SK-N-SH (cell line): ENCODE data around the gene ATRN. TPM values are rescaled to one million over a fixed set of nuclear protein-coding genes. Genes with fewer than 3 reads are reported as not detected.

ENCODE experiments used
- CTCF ChIA-PET: fragments of 300-600, 350-600 bp; formaldehyde crosslinking; extraction: SDS; loops from one replicate; lab custom pipeline; 2021; lab: Yijun Ruan, JAX
- POLR2A ChIA-PET: fragments of 350-600 bp; sonication (Branson Sonifier 250); formaldehyde crosslinking; extraction: SDS; loops from one replicate; lab custom pipeline; 2020; ENCODE audit warnings: antibody characterized with exemption, inconsistent platforms; lab: Yijun Ruan, JAX
- DNase-seq: peaks from one replicate; pipeline ENCODE4 v3.0.0; 2012
- H2AFZ ChIP-seq: fragments of 200-600 bp; sonication (generic); 2 replicates; pipeline ENCODE4 v1.8.1; 2016; ENCODE audit warnings: antibody characterized with exemption, mild to moderate bottlenecking, low read depth
- H3F3A ChIP-seq: fragments of 200-600 bp; sonication (generic); replicated peaks from 2 replicates; pipeline ENCODE3; 2016; ENCODE audit warnings: antibody characterized with exemption, mild to moderate bottlenecking; ENCODE audit not compliant: insufficient read depth
- H3K27ac ChIP-seq, 2 experiments: fragments of 200-500 bp in 1 of 2; fragments of 200-600 bp in 1 of 2; sonication (Bioruptor generic) in 1 of 2; sonication (generic), shearing (Covaris generic) in 1 of 2; 2 replicates each; pipeline versions ENCODE4 v1.5.1 to v1.6.1; 2014 to 2016; ENCODE audit warnings: low read depth in 2 of 2, inconsistent platforms in 1 of 2, low read length in 1 of 2, mild to moderate bottlenecking in 1 of 2, mixed read lengths in 1 of 2
- H3K27me3 ChIP-seq: fragments of 200-600 bp; sonication (generic), shearing (Covaris generic); 2 replicates; pipeline ENCODE4 v1.6.1; 2016; ENCODE audit warnings: mixed run types; ENCODE audit not compliant: insufficient read depth
- H3K36me3 ChIP-seq, 2 experiments: fragments of 200-500 bp in 1 of 2; fragments of 200-600 bp in 1 of 2; sonication (Bioruptor generic) in 1 of 2; sonication (generic) in 1 of 2; replicated peaks in 1 of 2; 2 replicates each; pipeline versions ENCODE3 to v1.5.1; 2014 to 2016; ENCODE audit warnings: low read length in 1 of 2, mild to moderate bottlenecking in 1 of 2; ENCODE audit not compliant: insufficient read depth in 2 of 2, control insufficient read depth in 1 of 2
- H3K4me1 ChIP-seq, 2 experiments: fragments of 200-500 bp in 1 of 2; fragments of 200-600 bp in 1 of 2; sonication (Bioruptor generic) in 1 of 2; sonication (generic), shearing (Covaris generic) in 1 of 2; 2 replicates each; pipeline versions ENCODE4 v1.5.1 to v1.6.1; 2014 to 2016; ENCODE audit warnings: low read depth in 1 of 2, low read length in 1 of 2, mixed run types in 1 of 2; ENCODE audit not compliant: insufficient read depth in 2 of 2, control insufficient read depth in 1 of 2
- H3K4me2 ChIP-seq: fragments of 200-600 bp; sonication (generic), shearing (Covaris generic); 2 replicates; pipeline ENCODE4 v1.6.1; 2017; ENCODE audit warnings: mixed run types
- H3K4me3 ChIP-seq, 2 experiments: fragments of 200-500 bp in 1 of 2; fragments of 200-600 bp in 1 of 2; sonication (Bioruptor generic) in 1 of 2; sonication (generic), shearing (Covaris generic) in 1 of 2; 2 replicates each; pipeline versions ENCODE4 v1.5.1 to v1.8.1; 2014 to 2016; ENCODE audit warnings: low read depth in 2 of 2, inconsistent platforms in 1 of 2, low read length in 1 of 2, mild to moderate bottlenecking in 1 of 2, mixed read lengths in 1 of 2, moderate library complexity in 1 of 2
- H3K79me2 ChIP-seq: fragments of 200-600 bp; sonication (generic); 2 replicates; pipeline ENCODE4 v1.8.1; 2017; ENCODE audit warnings: mild to moderate bottlenecking; ENCODE audit not compliant: insufficient read depth
- H3K9ac ChIP-seq: fragments of 200-600 bp; sonication (generic); 2 replicates; pipeline ENCODE4 v1.6.1; 2017; ENCODE audit warnings: mixed run types
- H3K9me2 ChIP-seq: fragments of 200-600 bp; sonication (generic); 2 replicates; pipeline ENCODE4 v1.6.1; 2017; ENCODE audit warnings: mixed run types
- H3K9me3 ChIP-seq: fragments of 200-600 bp; sonication (generic); 2 replicates; pipeline ENCODE4 v1.6.1; 2017; ENCODE audit warnings: mixed run types, mild to moderate bottlenecking, moderate library complexity
- H4K20me1 ChIP-seq: fragments of 200-600 bp; sonication (generic); 2 replicates; pipeline ENCODE4 v1.6.1; 2017; ENCODE audit warnings: mild to moderate bottlenecking, mixed run types; ENCODE audit not compliant: insufficient read depth
- CHD2 ChIP-seq: fragments of 150-350 bp; IDR thresholded peaks from 2 replicates; pipeline ENCODE4 v1.6.1; 2018; ENCODE audit warnings: low read length; ENCODE audit not compliant: partially characterized antibody
- ELF1 ChIP-seq: IDR thresholded peaks from 2 replicates; pipeline ENCODE4 v1.4.0; 2012
- EP300 ChIP-seq, 2 experiments: IDR thresholded peaks; 2 replicates each; pipeline versions ENCODE4 v1.4.0 to v1.6.1; 2012; ENCODE audit warnings: borderline replicate concordance in 1 of 2, low read depth in 1 of 2, low read length in 1 of 2
- GABPA ChIP-seq: IDR thresholded peaks from 2 replicates; pipeline ENCODE4 v1.4.0; 2012; ENCODE audit warnings: low read depth, mild to moderate bottlenecking
- GATA2 ChIP-seq: sonication (generic); formaldehyde crosslinking; IDR thresholded peaks from 2 replicates; pipeline ENCODE4 v1.5.0; 2020; ENCODE audit warnings: mild to moderate bottlenecking, missing genetic modification reagents
- JUND ChIP-seq: IDR thresholded peaks from 2 replicates; pipeline ENCODE4 v1.4.0; 2012
- MEF2A ChIP-seq: IDR thresholded peaks from 2 replicates; pipeline ENCODE4 v1.4.0; 2012; ENCODE audit warnings: low read depth, borderline replicate concordance
- NFIC ChIP-seq: IDR thresholded peaks from 2 replicates; pipeline ENCODE4 v1.4.0; 2012; ENCODE audit warnings: borderline replicate concordance
- NRF1 ChIP-seq: IDR thresholded peaks from 2 replicates; pipeline ENCODE4 v1.6.1; 2012; ENCODE audit warnings: low read depth, mild to moderate bottlenecking, low read length
- RXRA ChIP-seq: IDR thresholded peaks from 2 replicates; pipeline ENCODE4 v1.4.0; 2012; ENCODE audit warnings: low read depth, mild to moderate bottlenecking, borderline replicate concordance
- SMC3 ChIP-seq: IDR thresholded peaks from 2 replicates; pipeline ENCODE4 v1.6.1; 2012; ENCODE audit warnings: low read depth, low read length, improper control_type of control experiment
- TCF12 ChIP-seq: IDR thresholded peaks from 2 replicates; pipeline ENCODE4 v1.4.0; 2012
- WGBS: methylation state at CpG from one replicate; pipeline ENCODE4 v1.1.6; 2017; ENCODE audit warnings: low lambda C conversion rate; 5-methylcytosine and 5-hydroxymethylcytosine counted together
- polyA plus RNA-seq, 3 experiments: library from polyadenylated mRNA; depleted of rRNA; stranded (reverse); fragments of >200 nt; gene quantifications; 2 replicates each; pipeline ENCODE4 v1.2.3, GENCODE V29; 2012
- TF ChIP-seq, protein P1 (sequence below): IDR thresholded peaks from 2 replicates; pipeline ENCODE4 v1.6.1; 2012; ENCODE audit warnings: mild to moderate bottlenecking, low read depth, low read length, moderate library complexity
- TF ChIP-seq, protein P2 (sequence below): IDR thresholded peaks from 2 replicates; pipeline ENCODE4 v1.4.0; 2012; ENCODE audit warnings: low read depth, borderline replicate concordance
- TF ChIP-seq, protein P3 (sequence below): fragments of 200-600 bp; sonication (generic); IDR thresholded peaks from 2 replicates; pipeline ENCODE4 v1.6.1; 2017; ENCODE audit warnings: antibody characterized with exemption, mild to moderate bottlenecking, moderate library complexity
- TF ChIP-seq, protein P4 (sequence below): IDR thresholded peaks from 2 replicates; pipeline ENCODE4 v1.4.0; 2012; ENCODE audit warnings: low read depth
- TF ChIP-seq, protein P5 (sequence below): fragments of 150-350 bp; IDR thresholded peaks from 2 replicates; pipeline ENCODE4 v1.6.1; 2017; ENCODE audit warnings: antibody characterized with exemption, low read length, low read depth, borderline replicate concordance

ATRN gene
- polyA plus RNA-seq, 1 of the 3 experiments (the other 2 are of a cell fraction) = 33.8 TPM

DNA sequence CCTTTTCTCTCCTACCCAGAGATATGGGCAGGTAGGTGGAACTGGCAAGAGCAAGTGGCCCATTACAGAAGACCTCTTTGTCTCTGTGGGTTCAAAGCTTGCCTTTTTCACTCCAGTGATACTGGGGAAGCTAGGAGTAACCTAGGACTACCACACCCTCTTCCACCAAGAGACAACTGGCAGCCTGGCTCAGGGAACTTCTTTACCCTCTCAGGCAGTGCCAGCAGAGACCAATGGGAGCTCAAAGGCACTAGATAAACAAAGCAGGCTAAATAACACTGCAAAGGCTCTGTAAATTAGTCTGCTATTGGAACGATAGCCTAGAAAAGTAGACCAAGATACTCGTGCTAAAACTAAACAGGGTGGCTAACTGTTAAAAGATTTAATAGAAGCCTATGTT, 32.1 kb downstream of the ATRN start (continued):
- TF ChIP-seq, protein P1, sequence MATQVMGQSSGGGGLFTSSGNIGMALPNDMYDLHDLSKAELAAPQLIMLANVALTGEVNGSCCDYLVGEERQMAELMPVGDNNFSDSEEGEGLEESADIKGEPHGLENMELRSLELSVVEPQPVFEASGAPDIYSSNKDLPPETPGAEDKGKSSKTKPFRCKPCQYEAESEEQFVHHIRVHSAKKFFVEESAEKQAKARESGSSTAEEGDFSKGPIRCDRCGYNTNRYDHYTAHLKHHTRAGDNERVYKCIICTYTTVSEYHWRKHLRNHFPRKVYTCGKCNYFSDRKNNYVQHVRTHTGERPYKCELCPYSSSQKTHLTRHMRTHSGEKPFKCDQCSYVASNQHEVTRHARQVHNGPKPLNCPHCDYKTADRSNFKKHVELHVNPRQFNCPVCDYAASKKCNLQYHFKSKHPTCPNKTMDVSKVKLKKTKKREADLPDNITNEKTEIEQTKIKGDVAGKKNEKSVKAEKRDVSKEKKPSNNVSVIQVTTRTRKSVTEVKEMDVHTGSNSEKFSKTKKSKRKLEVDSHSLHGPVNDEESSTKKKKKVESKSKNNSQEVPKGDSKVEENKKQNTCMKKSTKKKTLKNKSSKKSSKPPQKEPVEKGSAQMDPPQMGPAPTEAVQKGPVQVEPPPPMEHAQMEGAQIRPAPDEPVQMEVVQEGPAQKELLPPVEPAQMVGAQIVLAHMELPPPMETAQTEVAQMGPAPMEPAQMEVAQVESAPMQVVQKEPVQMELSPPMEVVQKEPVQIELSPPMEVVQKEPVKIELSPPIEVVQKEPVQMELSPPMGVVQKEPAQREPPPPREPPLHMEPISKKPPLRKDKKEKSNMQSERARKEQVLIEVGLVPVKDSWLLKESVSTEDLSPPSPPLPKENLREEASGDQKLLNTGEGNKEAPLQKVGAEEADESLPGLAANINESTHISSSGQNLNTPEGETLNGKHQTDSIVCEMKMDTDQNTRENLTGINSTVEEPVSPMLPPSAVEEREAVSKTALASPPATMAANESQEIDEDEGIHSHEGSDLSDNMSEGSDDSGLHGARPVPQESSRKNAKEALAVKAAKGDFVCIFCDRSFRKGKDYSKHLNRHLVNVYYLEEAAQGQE = no peak
- no peak for TF ChIP-seq JUND
- no peak for TF ChIP-seq SMC3
- TF ChIP-seq NRF1 = no peak
- TF ChIP-seq ELF1 = no peak
- no peak for TF ChIP-seq TCF12

DNA sequence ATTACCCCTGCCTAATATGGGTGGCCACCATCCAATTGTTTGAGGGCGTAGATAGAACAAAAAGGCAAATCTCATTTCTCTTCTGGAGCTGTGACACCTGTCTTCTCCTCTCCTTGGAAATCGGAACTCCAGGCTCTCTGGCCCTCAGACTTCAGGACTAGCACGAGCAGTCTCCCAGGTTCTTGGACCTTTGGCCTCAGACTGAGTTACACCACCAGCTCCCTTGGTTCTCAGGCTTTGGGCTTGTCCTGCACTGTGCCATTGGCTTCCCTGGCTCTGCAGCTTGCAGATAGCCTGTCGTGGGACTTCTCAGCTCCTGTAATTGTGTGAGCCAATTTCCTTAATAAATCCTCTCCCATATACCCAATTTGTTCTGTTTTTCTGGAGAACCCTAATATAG, 34.3 kb downstream of the ATRN start:
- H3K9me2 ChIP-seq = no peaks in the 10 kb centered on the region
- no peaks in the 10 kb centered on the region for H3K36me3 ChIP-seq
- H3K4me1 ChIP-seq = no peaks in the 10 kb centered on the region
- no peak overlapping the region for H3K27ac ChIP-seq
- 82% methylated on average over 4 of the region's 4 CpGs for WGBS
- TF ChIP-seq, protein P2, sequence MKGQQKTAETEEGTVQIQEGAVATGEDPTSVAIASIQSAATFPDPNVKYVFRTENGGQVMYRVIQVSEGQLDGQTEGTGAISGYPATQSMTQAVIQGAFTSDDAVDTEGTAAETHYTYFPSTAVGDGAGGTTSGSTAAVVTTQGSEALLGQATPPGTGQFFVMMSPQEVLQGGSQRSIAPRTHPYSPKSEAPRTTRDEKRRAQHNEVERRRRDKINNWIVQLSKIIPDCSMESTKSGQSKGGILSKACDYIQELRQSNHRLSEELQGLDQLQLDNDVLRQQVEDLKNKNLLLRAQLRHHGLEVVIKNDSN = no peak
- TF ChIP-seq GABPA = no peak
- TF ChIP-seq, protein P3, sequence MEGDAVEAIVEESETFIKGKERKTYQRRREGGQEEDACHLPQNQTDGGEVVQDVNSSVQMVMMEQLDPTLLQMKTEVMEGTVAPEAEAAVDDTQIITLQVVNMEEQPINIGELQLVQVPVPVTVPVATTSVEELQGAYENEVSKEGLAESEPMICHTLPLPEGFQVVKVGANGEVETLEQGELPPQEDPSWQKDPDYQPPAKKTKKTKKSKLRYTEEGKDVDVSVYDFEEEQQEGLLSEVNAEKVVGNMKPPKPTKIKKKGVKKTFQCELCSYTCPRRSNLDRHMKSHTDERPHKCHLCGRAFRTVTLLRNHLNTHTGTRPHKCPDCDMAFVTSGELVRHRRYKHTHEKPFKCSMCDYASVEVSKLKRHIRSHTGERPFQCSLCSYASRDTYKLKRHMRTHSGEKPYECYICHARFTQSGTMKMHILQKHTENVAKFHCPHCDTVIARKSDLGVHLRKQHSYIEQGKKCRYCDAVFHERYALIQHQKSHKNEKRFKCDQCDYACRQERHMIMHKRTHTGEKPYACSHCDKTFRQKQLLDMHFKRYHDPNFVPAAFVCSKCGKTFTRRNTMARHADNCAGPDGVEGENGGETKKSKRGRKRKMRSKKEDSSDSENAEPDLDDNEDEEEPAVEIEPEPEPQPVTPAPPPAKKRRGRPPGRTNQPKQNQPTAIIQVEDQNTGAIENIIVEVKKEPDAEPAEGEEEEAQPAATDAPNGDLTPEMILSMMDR = no peak
- TF ChIP-seq, protein P1 = no peak
- TF ChIP-seq RXRA = no peak
- TF ChIP-seq GATA2 (CRISPR knock-in tag) = no peak
- no peak for TF ChIP-seq CHD2
- TF ChIP-seq MEF2A = no peak
- no peak for TF ChIP-seq NFIC
- TF ChIP-seq, protein P4, sequence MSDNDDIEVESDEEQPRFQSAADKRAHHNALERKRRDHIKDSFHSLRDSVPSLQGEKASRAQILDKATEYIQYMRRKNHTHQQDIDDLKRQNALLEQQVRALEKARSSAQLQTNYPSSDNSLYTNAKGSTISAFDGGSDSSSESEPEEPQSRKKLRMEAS = no peak
- no peak for TF ChIP-seq EP300 (IDR thresholded peaks at IDR 0.05; ENCODE audit: borderline replicate concordance in 1 of 2, low read depth in 1 of 2, low read length in 1 of 2)
- TF ChIP-seq, protein P5, sequence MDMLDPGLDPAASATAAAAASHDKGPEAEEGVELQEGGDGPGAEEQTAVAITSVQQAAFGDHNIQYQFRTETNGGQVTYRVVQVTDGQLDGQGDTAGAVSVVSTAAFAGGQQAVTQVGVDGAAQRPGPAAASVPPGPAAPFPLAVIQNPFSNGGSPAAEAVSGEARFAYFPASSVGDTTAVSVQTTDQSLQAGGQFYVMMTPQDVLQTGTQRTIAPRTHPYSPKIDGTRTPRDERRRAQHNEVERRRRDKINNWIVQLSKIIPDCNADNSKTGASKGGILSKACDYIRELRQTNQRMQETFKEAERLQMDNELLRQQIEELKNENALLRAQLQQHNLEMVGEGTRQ = no peak
- TF ChIP-seq, all 33 proteins: peak for 0
- no peak overlapping the region for H3K4me3 ChIP-seq
- CTCF ChIA-PET = no interaction called here
- H3K4me2 ChIP-seq = no peak overlapping the region
- H4K20me1 ChIP-seq = no peaks in the 10 kb centered on the region
- H3K79me2 ChIP-seq = no peaks in the 10 kb centered on the region
- DNase-seq = no peak
- H3K9ac ChIP-seq = no peak overlapping the region
- H3F3A ChIP-seq = no peaks in the 10 kb centered on the region
- H3K9me3 ChIP-seq = no peaks in the 10 kb centered on the region
- POLR2A ChIA-PET = no interaction called here
- H3K27me3 ChIP-seq = no peaks in the 10 kb centered on the region
- H2AFZ ChIP-seq = no peak overlapping the region
